GM08714 (cell line): Measurements from ENCODE around the gene ZSWIM1.

Experiments used
- H3K4me3 ChIP-seq: fragments of 200-500 bp; sonication (Bioruptor generic); 2 replicates; pipeline ENCODE4 v1.5.1; 2014; ENCODE audit warnings: mild to moderate bottlenecking, low read length, inconsistent platforms
- ZNF274 ChIP-seq: IDR thresholded peaks from 2 replicates; pipeline ENCODE4 v1.6.1; 2012; ENCODE audit warnings: mild to moderate bottlenecking, low read depth, low read length

The ZSWIM1 gene

GRCh38 chr20:45933266-45934045 lies 52.4 kb downstream of the ZSWIM1 start:
- TF ChIP-seq ZNF274 = no peak
- H3K4me3 ChIP-seq = peak overlapping the region; percentile 72

- H3K4me3 ChIP-seq = peak overlapping the region; percentile 72
- no peak for TF ChIP-seq ZNF274
These were observed 53.1 kb downstream of the ZSWIM1 start for GRCh38 chr20:45934046-45934585.
